SK-N-SH treated with all-trans-retinoic acid at 6 μM for 48 hours (cell line): ENCODE results near the gene TTC13.

Source experiments
- ATAC-seq: fragments of 200-7000 bp; cut with Tn5 transposase; 3 replicates; pipeline ENCODE4 v1.9.1; 2020; ENCODE audit warnings: mild to moderate bottlenecking, moderate library complexity
- CREB5 ChIP-seq: fragments of 250-450 bp; sonication (Bioruptor Pico); IDR thresholded peaks from 2 replicates; pipeline ENCODE4 v1.5.1; 2020; ENCODE audit warnings: low read depth, mild to moderate bottlenecking, moderate library complexity
- CSDC2 ChIP-seq: fragments of 250-450 bp; sonication (Bioruptor Pico); IDR thresholded peaks from 2 replicates; pipeline ENCODE4 v1.5.0; 2020; ENCODE audit warnings: mild to moderate bottlenecking, moderate library complexity
- CSRNP3 ChIP-seq: fragments of 250-450 bp; sonication (Bioruptor Pico); IDR thresholded peaks from 2 replicates; pipeline ENCODE4 v1.5.1; 2021; ENCODE audit warnings: mild to moderate bottlenecking, moderate library complexity
- ESRRG ChIP-seq: fragments of 250-450 bp; sonication (Bioruptor Pico); IDR thresholded peaks from 2 replicates; pipeline ENCODE4 v1.6.1; 2021; ENCODE audit warnings: mild to moderate bottlenecking
- GLIS3 ChIP-seq: fragments of 250-450 bp; sonication (Bioruptor Pico); IDR thresholded peaks from 2 replicates; pipeline ENCODE4 v1.5.0; 2020; ENCODE audit warnings: mild to moderate bottlenecking, moderate library complexity
- ISL1 ChIP-seq: fragments of 250-450 bp; sonication (Bioruptor Pico); IDR thresholded peaks from 2 replicates; pipeline ENCODE4 v2.1.2; 2022; ENCODE audit warnings: mild to moderate bottlenecking, moderate library complexity
- OSR1 ChIP-seq: fragments of 250-450 bp; sonication (Bioruptor Pico); IDR thresholded peaks from 2 replicates; pipeline ENCODE4 v1.8.0; 2022; ENCODE audit warnings: moderate library complexity, mild to moderate bottlenecking, inconsistent platforms
- PPARA ChIP-seq: fragments of 250-450 bp; sonication (Bioruptor Pico); IDR thresholded peaks from 2 replicates; pipeline ENCODE4 v1.5.0; 2020; ENCODE audit warnings: mild to moderate bottlenecking, borderline replicate concordance
- RARB ChIP-seq: fragments of 250-450 bp; sonication (Bioruptor Pico); IDR thresholded peaks from 2 replicates; pipeline ENCODE4 v1.8.0; 2021; ENCODE audit warnings: mild to moderate bottlenecking, moderate library complexity
- SNAI2 ChIP-seq: fragments of 250-450 bp; sonication (Bioruptor Pico); IDR thresholded peaks from 2 replicates; pipeline ENCODE4 v1.5.0; 2020; ENCODE audit warnings: mild to moderate bottlenecking, moderate library complexity
- TCF4 ChIP-seq: fragments of 250-450 bp; sonication (Bioruptor Pico); IDR thresholded peaks from 2 replicates; pipeline ENCODE4 v1.8.0; 2021; ENCODE audit warnings: mild to moderate bottlenecking, moderate library complexity, borderline replicate concordance
- TOX ChIP-seq: fragments of 250-450 bp; sonication (Bioruptor Pico); IDR thresholded peaks from 2 replicates; pipeline ENCODE4 v1.8.0; 2021; ENCODE audit warnings: mild to moderate bottlenecking, moderate library complexity, borderline replicate concordance
- TSHZ2 ChIP-seq: fragments of 250-450 bp; sonication (Bioruptor Pico); IDR thresholded peaks from 2 replicates; pipeline ENCODE4 v1.5.0; 2020; ENCODE audit warnings: mild to moderate bottlenecking, moderate library complexity
- ZC3H10 ChIP-seq: fragments of 250-450 bp; sonication (Bioruptor Pico); IDR thresholded peaks from 2 replicates; pipeline ENCODE4 v1.5.1; 2021; ENCODE audit warnings: mild to moderate bottlenecking, moderate library complexity
- ZFP3 ChIP-seq: fragments of 250-450 bp; sonication (Bioruptor Pico); IDR thresholded peaks from 2 replicates; pipeline ENCODE4 v1.5.0; 2020; ENCODE audit warnings: mild to moderate bottlenecking, moderate library complexity
- ZFP30 ChIP-seq: fragments of 450-650 bp; formaldehyde crosslinking; IDR thresholded peaks from 2 replicates; pipeline ENCODE4 v1.5.0; 2022; ENCODE audit warnings: mild to moderate bottlenecking, moderate library complexity
- ZNF565 ChIP-seq: fragments of 450-650 bp; formaldehyde crosslinking; conservative IDR thresholded peaks from 2 replicates; pipeline ENCODE4 v1.5.0; 2020; ENCODE audit warnings: low read depth, mild to moderate bottlenecking, moderate library complexity
- ZNF70 ChIP-seq: fragments of 450-650 bp; formaldehyde crosslinking; IDR thresholded peaks from 2 replicates; pipeline ENCODE4 v1.5.0; 2020; ENCODE audit warnings: mild to moderate bottlenecking, moderate library complexity
- ZNF8 ChIP-seq: fragments of 450-650 bp; formaldehyde crosslinking; IDR thresholded peaks from 2 replicates; pipeline ENCODE4 v1.5.0; 2020; ENCODE audit warnings: mild to moderate bottlenecking, moderate library complexity
- TF ChIP-seq, protein P1 (sequence below): fragments of 250-450 bp; sonication (Bioruptor Pico); IDR thresholded peaks from 2 replicates; pipeline ENCODE4 v1.8.0; 2020; ENCODE audit warnings: mild to moderate bottlenecking, moderate library complexity, borderline replicate concordance
- TF ChIP-seq, protein P2 (sequence below): fragments of 250-450 bp; sonication (Bioruptor Pico); IDR thresholded peaks from 2 replicates; pipeline ENCODE4 v1.8.0; 2021; ENCODE audit warnings: low read depth, mild to moderate bottlenecking, moderate library complexity, borderline replicate concordance

The TTC13 gene

DNA sequence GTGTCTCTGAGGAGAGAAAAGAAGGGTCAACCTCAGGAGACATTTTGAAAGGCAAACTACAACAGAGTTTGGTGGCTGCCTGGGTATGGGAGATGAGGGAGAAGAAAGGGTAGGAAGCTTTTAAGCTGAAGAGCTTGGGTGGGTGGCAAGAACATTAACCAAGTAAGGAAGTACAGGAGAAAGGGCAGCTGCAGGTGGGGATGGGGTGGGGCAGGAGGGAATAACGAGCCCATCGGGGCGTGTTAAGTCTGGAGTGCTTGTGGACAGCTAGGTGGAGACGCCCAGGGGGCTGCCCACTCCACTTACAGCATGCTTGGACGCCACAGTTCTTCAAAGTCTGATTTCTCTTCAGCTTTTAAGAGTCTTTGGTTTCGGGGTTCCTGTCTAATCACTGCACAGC is 42.8 kb downstream of the TTC13 start:
- TF ChIP-seq TCF4 (CRISPR knock-in tag), result no peak
- no peak for TF ChIP-seq SNAI2 (CRISPR knock-in tag)
- TF ChIP-seq ZNF70 (CRISPR knock-in tag), result no peak
- TF ChIP-seq TSHZ2 (CRISPR knock-in tag), result no peak
- TF ChIP-seq PPARA (CRISPR knock-in tag), result no peak
- no peak for TF ChIP-seq CSDC2
- TF ChIP-seq, protein P1, sequence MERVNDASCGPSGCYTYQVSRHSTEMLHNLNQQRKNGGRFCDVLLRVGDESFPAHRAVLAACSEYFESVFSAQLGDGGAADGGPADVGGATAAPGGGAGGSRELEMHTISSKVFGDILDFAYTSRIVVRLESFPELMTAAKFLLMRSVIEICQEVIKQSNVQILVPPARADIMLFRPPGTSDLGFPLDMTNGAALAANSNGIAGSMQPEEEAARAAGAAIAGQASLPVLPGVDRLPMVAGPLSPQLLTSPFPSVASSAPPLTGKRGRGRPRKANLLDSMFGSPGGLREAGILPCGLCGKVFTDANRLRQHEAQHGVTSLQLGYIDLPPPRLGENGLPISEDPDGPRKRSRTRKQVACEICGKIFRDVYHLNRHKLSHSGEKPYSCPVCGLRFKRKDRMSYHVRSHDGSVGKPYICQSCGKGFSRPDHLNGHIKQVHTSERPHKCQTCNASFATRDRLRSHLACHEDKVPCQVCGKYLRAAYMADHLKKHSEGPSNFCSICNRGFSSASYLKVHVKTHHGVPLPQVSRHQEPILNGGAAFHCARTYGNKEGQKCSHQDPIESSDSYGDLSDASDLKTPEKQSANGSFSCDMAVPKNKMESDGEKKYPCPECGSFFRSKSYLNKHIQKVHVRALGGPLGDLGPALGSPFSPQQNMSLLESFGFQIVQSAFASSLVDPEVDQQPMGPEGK (CRISPR knock-in tag), result no peak
- no peak for TF ChIP-seq RARB
- TF ChIP-seq ZFP3 (CRISPR knock-in tag), result no peak
- TF ChIP-seq CSRNP3, result no peak
- no peak for TF ChIP-seq GLIS3
- no peak for TF ChIP-seq ZC3H10 (CRISPR knock-in tag)
- ATAC-seq, result no peak

- no peak for ATAC-seq
- TF ChIP-seq ZNF70 (CRISPR knock-in tag) (no peak), RARB (no peak), TCF4 (CRISPR knock-in tag) (no peak), CSRNP3 (no peak), ZFP3 (CRISPR knock-in tag) (no peak), TSHZ2 (CRISPR knock-in tag) (no peak), CREB5 (CRISPR knock-in tag) (no peak), ZFP30 (no peak)
- TF ChIP-seq, all 23 proteins: peak for 0
Observed at GRCh38 chr1:230930986-230931385, 47.7 kb downstream of the TTC13 start.

DNA sequence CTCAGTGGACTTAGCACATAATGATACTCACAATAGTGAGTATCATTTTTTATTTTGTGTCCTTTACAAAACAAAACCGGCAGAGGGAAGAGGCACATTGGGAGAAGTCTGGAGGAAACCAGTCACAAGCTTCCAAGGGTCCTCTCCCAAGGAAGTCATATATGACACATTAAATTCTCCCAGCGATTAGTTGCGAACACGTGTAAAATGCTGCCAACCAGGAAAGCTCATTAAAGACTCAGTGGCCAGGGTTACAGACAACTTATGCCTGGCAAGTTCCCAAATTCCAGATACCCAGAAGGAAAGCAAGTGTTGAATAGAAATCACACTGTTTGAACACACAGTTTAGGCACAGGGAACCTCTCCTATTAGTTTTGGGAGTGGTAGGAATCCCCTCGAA is 52.5 kb downstream of the TTC13 start:
- ATAC-seq, result no peak
- TF ChIP-seq ZC3H10 (CRISPR knock-in tag) (no peak), ZNF565 (CRISPR knock-in tag) (no peak), ZNF8 (CRISPR knock-in tag) (no peak), ESRRG (CRISPR knock-in tag) (no peak), OSR1 (CRISPR knock-in tag) (no peak), ISL1 (no peak), RARB (no peak), TSHZ2 (CRISPR knock-in tag) (no peak), TOX (CRISPR knock-in tag) (no peak), TCF4 (CRISPR knock-in tag) (no peak), ZFP30 (no peak)
- TF ChIP-seq, protein P2, sequence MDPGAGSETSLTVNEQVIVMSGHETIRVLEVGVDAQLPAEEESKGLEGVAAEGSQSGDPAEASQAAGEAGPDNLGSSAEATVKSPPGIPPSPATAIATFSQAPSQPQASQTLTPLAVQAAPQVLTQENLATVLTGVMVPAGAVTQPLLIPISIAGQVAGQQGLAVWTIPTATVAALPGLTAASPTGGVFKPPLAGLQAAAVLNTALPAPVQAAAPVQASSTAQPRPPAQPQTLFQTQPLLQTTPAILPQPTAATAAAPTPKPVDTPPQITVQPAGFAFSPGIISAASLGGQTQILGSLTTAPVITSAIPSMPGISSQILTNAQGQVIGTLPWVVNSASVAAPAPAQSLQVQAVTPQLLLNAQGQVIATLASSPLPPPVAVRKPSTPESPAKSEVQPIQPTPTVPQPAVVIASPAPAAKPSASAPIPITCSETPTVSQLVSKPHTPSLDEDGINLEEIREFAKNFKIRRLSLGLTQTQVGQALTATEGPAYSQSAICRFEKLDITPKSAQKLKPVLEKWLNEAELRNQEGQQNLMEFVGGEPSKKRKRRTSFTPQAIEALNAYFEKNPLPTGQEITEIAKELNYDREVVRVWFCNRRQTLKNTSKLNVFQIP (CRISPR knock-in tag), result no peak
